Measurements from ENCODE around the gene NID1.

- TF ChIP-seq POLR2A (IDR thresholded peaks at IDR 0.05; ENCODE audit: extremely low read depth, insufficient read length) = no peak
- TF ChIP-seq CTCF (IDR thresholded peaks at IDR 0.05; ENCODE audit: low read depth, low read length) = no peak
- TF ChIP-seq MYC (IDR thresholded peaks at IDR 0.05; ENCODE audit: low read depth, low read length) = no peak
- TF ChIP-seq MAX (IDR thresholded peaks at IDR 0.05; ENCODE audit: low read depth, low read length) = no peak
These were observed 6.6 kb downstream of the NID1 start for GRCh38 chr1:236058141-236058934.
